Measurements from ENCODE around the gene NUP98.

DNA sequence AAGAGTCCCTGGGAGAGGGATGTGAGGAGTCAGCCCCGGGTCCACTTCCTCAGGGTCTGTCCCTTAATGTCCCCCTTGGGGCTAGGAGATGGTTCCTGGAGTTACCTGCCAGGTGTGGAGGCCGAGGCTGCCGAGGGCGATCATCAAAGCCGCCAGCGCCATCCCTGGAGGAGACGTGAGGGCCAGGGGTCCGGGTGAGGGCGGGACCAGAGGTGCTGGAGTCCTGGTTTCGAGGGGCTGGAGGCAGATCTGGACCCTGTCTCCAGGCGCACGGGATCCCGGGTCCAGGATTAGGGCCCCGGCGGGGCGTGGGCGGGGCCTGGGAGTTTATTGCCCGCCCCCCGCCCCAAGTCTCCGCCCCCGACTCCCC, 155.7 kb downstream of the NUP98 start, which contains the start of gene ART5:
- TF ChIP-seq, protein P1, sequence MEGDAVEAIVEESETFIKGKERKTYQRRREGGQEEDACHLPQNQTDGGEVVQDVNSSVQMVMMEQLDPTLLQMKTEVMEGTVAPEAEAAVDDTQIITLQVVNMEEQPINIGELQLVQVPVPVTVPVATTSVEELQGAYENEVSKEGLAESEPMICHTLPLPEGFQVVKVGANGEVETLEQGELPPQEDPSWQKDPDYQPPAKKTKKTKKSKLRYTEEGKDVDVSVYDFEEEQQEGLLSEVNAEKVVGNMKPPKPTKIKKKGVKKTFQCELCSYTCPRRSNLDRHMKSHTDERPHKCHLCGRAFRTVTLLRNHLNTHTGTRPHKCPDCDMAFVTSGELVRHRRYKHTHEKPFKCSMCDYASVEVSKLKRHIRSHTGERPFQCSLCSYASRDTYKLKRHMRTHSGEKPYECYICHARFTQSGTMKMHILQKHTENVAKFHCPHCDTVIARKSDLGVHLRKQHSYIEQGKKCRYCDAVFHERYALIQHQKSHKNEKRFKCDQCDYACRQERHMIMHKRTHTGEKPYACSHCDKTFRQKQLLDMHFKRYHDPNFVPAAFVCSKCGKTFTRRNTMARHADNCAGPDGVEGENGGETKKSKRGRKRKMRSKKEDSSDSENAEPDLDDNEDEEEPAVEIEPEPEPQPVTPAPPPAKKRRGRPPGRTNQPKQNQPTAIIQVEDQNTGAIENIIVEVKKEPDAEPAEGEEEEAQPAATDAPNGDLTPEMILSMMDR (IDR thresholded peaks at IDR 0.05): no peak
- TF ChIP-seq POLR2AphosphoS5 (IDR thresholded peaks at IDR 0.05): no peak
